ENCODE results near the gene CCDC18.

GRCh38 chr1:93137604-93138292, 42.8 kb upstream of the CCDC18 start:
- TF ChIP-seq CTCF (conservative IDR thresholded peaks at IDR 0.05; ENCODE audit: low read depth in 2 of 2) (no peak), EZH2 (IDR thresholded peaks at IDR 0.05; ENCODE audit: low read depth, unreplicated experiment) (no peak), POLR2AphosphoS5 (IDR thresholded peaks at IDR 0.05; ENCODE audit: low read depth) (no peak), ZNF114 (CRISPR knock-in tag; IDR thresholded peaks at IDR 0.05) (no peak), REST (IDR thresholded peaks at IDR 0.05; ENCODE audit: unreplicated experiment) (no peak), CREB1 (CRISPR knock-in tag; IDR thresholded peaks at IDR 0.05; ENCODE audit: low read depth) (no peak), ZNF331 (CRISPR knock-in tag; IDR thresholded peaks at IDR 0.05; ENCODE audit: low read depth) (no peak), ZNF462 (CRISPR knock-in tag; IDR thresholded peaks at IDR 0.05) (no peak), ETS1 (IDR thresholded peaks at IDR 0.05) (no peak), EZH2phosphoT487 (IDR thresholded peaks at IDR 0.05; ENCODE audit: unreplicated experiment) (no peak), JUNB (IDR thresholded peaks at IDR 0.05; ENCODE audit: unreplicated experiment) (no peak)
